HG03159 (cell line): Measurements from ENCODE around the gene UCKL1.

ENCODE experiments used
- ATAC-seq: cut with Tn5 transposase; IDR thresholded peaks from one replicate; pipeline ENCODE4 v1.9.1; 2021; ENCODE audit warnings: mild to moderate bottlenecking, moderate library complexity; ENCODE audit not compliant: unreplicated experiment

The UCKL1 gene

GRCh38 chr20:63959699-63960075 lies 3.5 kb upstream of the UCKL1 start:
- no peak for ATAC-seq

DNA sequence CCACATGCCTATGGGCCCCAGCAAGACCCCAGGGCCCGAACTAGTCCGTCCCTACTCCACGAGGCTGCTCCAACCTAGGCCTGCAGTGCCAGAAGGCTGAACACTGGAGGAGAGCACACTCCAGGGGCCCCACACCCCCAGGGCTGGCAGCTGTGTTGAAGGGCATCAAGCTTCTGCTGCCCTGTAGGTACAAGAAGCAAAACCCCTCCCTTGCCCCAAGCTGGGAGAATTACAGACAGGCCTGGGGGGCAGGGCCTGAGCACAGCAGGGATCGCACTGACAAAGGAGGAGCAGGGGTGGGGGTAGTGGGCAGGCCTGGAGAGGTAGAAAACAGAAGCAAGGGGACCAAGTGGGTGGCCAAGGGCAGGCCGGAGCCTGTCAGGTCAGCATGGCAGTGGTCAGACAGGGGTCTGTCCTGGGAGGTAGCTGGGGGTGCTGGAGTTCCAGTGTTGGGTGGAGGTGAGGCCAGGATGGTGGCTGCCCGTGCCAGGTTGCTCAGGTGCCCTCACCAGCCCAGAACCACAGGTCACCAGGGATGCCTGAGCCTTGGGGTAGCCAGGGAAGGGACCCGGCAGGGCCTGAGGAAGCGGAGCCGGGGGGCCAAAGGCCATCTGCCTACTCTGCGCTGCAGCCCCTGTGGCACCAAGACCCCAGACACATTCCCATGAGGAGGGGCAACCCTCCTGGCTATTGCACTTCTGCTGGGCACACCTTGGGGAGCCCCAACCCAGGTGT lies 2.9 kb upstream of the UCKL1 start:
- no peak for ATAC-seq

DNA sequence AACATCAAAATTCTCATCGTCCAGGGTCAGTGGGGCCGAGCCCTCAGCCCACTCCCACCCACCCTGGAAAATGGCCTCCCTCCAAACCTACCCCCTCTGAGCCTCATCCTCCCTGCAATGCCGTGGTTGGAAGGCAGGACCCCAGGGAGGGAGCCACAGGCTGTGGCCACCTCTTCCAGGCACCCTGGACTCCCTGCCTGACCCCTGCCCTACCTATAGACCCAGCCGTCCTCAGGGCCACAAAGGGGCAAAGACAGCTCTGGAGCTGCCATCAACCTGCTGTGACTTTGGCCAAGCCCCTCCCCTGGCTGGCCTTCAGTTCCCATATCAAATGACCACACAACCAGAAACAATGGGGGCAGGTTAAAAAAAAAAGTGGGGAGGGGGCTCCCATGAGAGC lies 2.3 kb upstream of the UCKL1 start:
- ATAC-seq, result no peak

- no peak for ATAC-seq
Observed at GRCh38 chr20:63957690-63958441, 1.6 kb upstream of the UCKL1 start.

- ATAC-seq, result no peak
Observed at GRCh38 chr20:63957004-63957689, 931 bp upstream of the UCKL1 start.

DNA sequence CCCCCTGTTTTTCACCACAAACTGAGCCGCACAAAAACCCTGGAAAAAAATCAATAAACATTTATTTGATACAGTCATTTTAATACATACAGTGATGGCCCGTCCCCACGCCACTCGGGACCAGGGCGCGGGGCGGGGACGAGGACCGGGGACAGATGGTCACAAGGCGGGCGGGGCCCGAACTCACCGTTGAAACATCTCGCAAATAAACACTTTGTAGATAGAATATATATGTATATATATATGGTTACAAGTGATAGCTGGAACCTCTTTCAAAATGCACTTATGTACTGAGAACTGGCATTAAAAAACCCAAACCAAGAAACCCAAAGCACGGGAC lies 418 bp upstream of the UCKL1 start:
- peak; percentile 11 for ATAC-seq

DNA sequence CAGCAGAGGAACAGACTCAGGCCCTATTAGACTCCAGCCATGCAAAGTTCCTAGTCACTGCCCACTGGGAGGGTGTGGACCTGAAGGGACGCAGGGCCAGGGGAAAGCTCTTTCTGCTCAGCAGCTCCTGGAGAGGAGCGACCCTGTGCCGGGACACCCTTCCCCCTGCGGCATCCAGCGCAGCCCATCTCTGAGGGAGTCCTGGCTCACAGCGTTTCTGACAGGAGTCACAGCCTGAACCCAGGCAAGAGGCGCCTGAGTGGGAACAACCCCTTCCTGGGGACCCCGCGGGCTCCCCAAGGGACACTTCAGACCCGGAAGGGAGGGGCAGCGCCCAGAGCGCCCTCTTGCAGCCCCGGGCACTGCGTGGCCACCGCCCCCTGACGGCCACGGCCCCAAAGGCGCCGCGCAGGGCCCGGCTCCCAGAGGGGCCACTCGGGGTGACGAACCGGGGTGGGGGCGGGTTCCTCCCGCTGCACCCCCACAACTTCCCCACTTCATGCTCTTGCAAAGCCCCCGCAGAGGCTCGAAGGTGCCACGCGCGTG lies 862 bp downstream of the UCKL1 start:
- ATAC-seq, result peak; percentile 23

DNA sequence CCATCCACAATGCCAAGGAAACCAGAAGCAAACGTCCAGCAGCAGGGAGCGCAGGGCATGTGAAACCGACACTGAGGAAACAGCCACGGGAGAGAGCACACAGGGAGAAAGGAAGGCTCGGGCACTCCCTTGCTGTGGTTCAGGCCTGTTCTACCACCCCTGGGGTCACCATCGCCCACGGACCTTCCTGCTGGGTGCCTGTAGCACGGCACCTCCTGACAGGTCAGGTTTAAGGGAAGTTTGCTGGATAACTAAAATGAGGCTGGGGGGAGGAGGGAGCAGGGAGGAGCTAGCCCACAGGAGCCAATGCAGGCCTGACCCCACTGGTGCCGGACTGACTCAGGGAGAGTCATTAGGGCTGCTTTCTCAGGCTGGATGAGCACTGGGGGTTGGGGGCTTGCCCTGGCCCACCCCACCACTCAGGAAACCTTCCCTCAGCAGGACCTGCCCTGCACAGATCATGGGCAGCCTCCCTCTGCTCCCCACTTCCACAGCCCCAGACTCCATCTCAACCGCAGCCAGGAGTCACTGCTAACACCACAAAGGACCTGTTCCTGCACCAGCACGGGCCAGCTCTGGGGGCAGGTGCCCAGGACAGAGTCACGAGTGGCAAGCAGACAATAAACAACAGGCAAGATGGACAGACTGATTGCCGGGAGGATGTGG lies 2.3 kb downstream of the UCKL1 start:
- ATAC-seq, result no peak

- ATAC-seq, result no peak
Observed at GRCh38 chr20:63952769-63953168, 3.4 kb downstream of the UCKL1 start.

DNA sequence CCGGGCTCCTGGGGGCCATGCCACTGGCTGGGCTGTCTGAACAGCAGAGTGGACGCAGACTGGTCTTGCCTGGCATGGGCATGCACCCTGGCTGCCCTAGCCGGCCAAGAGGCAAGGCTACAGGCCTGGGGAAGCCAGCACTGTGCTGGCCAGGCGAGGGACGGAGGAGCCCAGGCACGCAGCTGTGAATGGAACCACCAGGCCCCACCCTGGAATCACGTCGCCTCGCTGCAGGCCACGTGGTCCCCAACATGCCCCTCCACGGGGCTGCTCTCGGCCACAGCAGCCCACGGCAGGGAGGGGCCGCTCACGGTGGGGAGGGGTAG lies 4.0 kb downstream of the UCKL1 start:
- no peak for ATAC-seq

GRCh38 chr20:63951398-63952209 lies 4.6 kb downstream of the UCKL1 start:
- no peak for ATAC-seq

DNA sequence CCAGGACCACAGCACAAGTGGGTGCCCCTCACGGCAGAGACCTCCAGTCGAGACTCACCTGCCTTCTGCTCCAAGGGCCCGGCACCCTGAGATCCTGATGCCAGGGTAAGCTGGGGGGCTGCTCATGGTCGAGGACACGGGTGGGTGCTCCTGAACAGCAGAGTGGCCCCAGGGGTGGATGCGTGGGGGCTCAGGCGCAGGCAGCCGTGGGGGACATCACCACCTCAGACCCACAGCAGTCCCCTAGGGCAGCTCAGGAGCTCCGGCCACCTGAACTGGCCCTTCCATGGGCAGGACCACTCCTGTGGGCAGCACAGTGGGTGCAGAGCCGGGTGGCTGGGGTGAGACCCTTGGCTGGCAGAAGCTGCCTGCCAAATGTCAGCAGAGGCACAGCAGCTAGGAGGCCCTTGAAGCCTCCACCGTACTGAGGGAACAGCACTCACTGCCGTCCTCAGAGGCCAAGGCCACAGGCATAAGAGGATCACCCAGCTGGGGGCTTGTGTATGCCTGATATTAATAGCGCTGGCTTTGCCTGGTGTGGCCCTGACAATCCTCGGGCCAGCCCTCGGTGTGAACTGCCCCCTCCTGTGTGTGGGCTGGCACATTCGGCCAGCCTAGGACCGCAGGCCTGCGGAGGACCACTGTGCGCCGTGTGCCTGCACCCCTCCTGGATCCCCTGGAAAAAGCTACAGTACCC lies 5.4 kb downstream of the UCKL1 start:
- no peak for ATAC-seq

- no peak for ATAC-seq
Observed at GRCh38 chr20:63947638-63948456, 8.4 kb downstream of the UCKL1 start.

DNA sequence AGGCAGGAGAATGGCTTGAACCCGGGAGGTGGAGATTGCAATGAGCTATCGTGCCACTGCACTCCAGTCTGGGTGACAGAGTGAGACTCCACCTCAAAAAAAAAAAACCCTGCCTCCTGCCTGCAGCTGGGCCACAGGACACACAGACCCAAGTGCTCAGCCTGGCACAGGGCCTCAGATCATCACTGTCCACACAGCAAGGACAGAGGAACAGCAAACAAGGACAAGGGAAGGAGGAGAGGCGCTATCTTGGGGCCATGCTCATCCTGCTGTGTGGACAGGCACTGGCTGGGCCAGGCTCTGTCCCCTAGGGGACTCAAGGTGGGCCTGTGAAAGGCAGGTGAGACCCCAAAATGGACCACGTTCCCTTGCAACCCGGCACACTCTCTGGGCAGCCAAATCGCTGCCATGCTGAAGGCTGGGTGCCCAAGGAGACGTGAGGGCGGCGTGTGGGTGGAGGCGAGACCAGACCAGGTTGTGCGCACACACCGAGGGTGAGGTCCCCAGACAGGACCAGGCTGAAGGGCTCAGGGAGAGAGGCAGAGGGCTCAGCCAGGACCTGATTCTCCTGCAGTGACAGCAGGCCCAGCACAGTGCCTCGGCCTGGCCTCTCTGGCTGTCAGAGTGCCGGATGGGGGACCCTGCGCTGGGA lies 9.1 kb downstream of the UCKL1 start:
- ATAC-seq, result no peak

- ATAC-seq, result no peak
Observed at GRCh38 chr20:63945921-63946920, 10.0 kb downstream of the UCKL1 start.

DNA sequence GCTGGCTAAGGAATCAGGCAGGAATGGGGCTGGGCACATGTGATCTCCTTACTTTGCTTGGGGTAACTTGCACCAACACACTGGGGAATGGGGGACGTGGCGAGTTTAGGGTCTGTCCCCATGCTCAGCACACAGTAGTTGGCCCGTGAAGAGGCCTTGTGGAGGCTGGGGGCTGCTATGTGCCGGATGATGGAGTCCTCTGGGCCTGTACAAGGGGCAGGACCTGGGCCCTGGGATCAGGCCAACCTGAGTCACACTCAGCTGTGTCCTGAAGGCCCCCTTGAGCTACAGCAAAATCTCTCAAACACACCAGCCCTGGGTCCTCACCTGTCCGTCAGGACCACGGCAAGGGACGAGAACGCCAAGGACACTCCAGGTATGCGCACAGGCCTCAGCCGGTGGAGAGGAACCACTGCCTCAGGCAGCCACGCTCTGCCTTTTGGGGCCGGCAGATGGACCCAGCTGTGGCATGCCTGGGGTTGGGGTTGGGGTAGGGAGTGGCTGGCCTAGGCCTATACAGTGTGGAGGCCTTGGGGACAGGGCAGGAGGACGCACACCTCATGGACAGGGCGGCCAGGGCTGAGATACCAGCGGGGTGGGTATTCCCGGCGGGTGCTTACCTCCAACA lies 11.1 kb downstream of the UCKL1 start:
- no peak for ATAC-seq
